SU-DHL-6 (cell line): Measurements from ENCODE around the gene SDCCAG8.

Source experiments
- CTCF ChIP-seq: fragments of 200-600 bp; sonication (generic); IDR thresholded peaks from one replicate; pipeline ENCODE4 v1.5.1; 2017; ENCODE audit warnings: antibody characterized with exemption, mild to moderate bottlenecking, low read length, moderate library complexity; ENCODE audit not compliant: insufficient read depth, poor library complexity, severe bottlenecking
- EZH2phosphoT487 ChIP-seq: fragments of 200-600 bp; sonication (generic), shearing (Covaris generic); conservative IDR thresholded peaks from 2 replicates; pipeline ENCODE4 v1.6.1; 2018; ENCODE audit warnings: mild to moderate bottlenecking, antibody characterized with exemption, low read length, moderate library complexity, mixed read lengths

GRCh38 chr1:243393096-243393495, 137.3 kb downstream of the SDCCAG8 start:
- TF ChIP-seq CTCF (no peak), EZH2phosphoT487 (no peak)
